Right atrium auricular region (tissue), 2 donors: Measurements from ENCODE around the gene WSB1. TPM values are rescaled to one million over a fixed set of nuclear protein-coding genes. Genes with fewer than 3 reads are reported as not detected.

ENCODE experiments used
- DNase-seq: peaks from one replicate; pipeline ENCODE4 v3.0.0-alpha.2; 2019; ENCODE audit warnings: low spot score
- H3K27ac ChIP-seq, 2 donors: fragments of 200-600 bp; sonication (generic); 1 replicate in 1 of 2; 2 replicates in 1 of 2; pipeline ENCODE4 v1.5.1; 2016 to 2019
- H3K27me3 ChIP-seq, 2 donors: fragments of 200-600 bp; sonication (generic); one replicate each; pipeline versions ENCODE4 v1.5.1 to v1.6.0; 2017 to 2019
- H3K36me3 ChIP-seq: fragments of 200-600 bp; sonication (generic); one replicate; pipeline ENCODE4 v1.5.1; 2016
- H3K4me1 ChIP-seq, 2 donors: fragments of 200-600 bp; sonication (generic); one replicate each; pipeline versions ENCODE4 v1.5.1 to v1.6.0; 2017 to 2019
- H3K4me3 ChIP-seq, 2 donors: fragments of 200-600 bp; sonication (generic); 1 replicate in 1 of 2; 2 replicates in 1 of 2; pipeline ENCODE4 v1.5.1; 2017 to 2019; ENCODE audit warnings: mild to moderate bottlenecking in 1 of 2, moderate library complexity in 1 of 2
- H3K9me3 ChIP-seq, 2 donors: fragments of 200-600 bp; sonication (generic); one replicate each; pipeline ENCODE4 v1.5.1; 2019
- CTCF ChIP-seq, 2 donors: fragments of 200-600 bp; sonication (generic); IDR thresholded peaks; one replicate each; pipeline ENCODE4 v1.5.1; 2019; ENCODE audit warnings: antibody characterized with exemption in 2 of 2
- total RNA-seq, 2 donors: library from RNA; depleted of rRNA; stranded (reverse); fragments of >200 nt; gene quantifications; one replicate each; pipeline ENCODE4 v1.1.0, GENCODE V29; 2016

WSB1 gene
- total RNA-seq, 2 donors from 2014 or later = 38.0 to 44.7 TPM

GRCh38 chr17:27315322-27315721, 21.4 kb downstream of the WSB1 start:
- Histone ChIP-seq H3K27ac (peak overlapping the region; percentile 74 to 78), H3K4me1 (peaks cover 0 to 32% of the 10 kb centered on the region in 2 donors), H3K4me3 (no peak overlapping the region), H3K36me3 (peaks cover 66% of the 10 kb centered on the region), H3K27me3 (no peaks in the 10 kb centered on the region), H3K9me3 (no peaks in the 10 kb centered on the region)
- peak; percentile 92 for DNase-seq
- TF ChIP-seq CTCF (IDR thresholded peaks at IDR 0.05) = no peak

- no peaks in the 10 kb centered on the region for H3K27me3 ChIP-seq
- DNase-seq = no peak
- peaks cover 60% of the 10 kb centered on the region for H3K36me3 ChIP-seq
- H3K4me3 ChIP-seq = no peak overlapping the region
- peaks cover 0 to 35% of the 10 kb centered on the region in 2 donors for H3K4me1 ChIP-seq
- TF ChIP-seq CTCF (IDR thresholded peaks at IDR 0.05) = no peak
- no peaks in the 10 kb centered on the region for H3K9me3 ChIP-seq
- H3K27ac ChIP-seq = peak overlapping the region; percentile 74 to 78
These were observed 22.0 kb downstream of the WSB1 start for GRCh38 chr17:27315796-27316465.

- Histone ChIP-seq H3K36me3 (peaks cover 38% of the 10 kb centered on the region), H3K9me3 (no peaks in the 10 kb centered on the region), H3K4me3 (no peak overlapping the region), H3K27ac (no peak overlapping the region), H3K27me3 (no peaks in the 10 kb centered on the region), H3K4me1 (peaks cover 0 to 40% of the 10 kb centered on the region in 2 donors)
- no peak for TF ChIP-seq CTCF (IDR thresholded peaks at IDR 0.05)
- DNase-seq = no peak
These were observed 24.3 kb downstream of the WSB1 start for GRCh38 chr17:27318228-27318627.

GRCh38 chr17:27318633-27319032, 24.7 kb downstream of the WSB1 start:
- H3K4me3 ChIP-seq = no peak overlapping the region
- peaks cover 34% of the 10 kb centered on the region for H3K36me3 ChIP-seq
- no peaks in the 10 kb centered on the region for H3K9me3 ChIP-seq
- TF ChIP-seq CTCF (IDR thresholded peaks at IDR 0.05) = no peak
- H3K4me1 ChIP-seq = peaks cover 0 to 44% of the 10 kb centered on the region in 2 donors
- H3K27me3 ChIP-seq = no peaks in the 10 kb centered on the region
- DNase-seq = no peak
- peak overlapping the region in 1 of 2 donors; percentile 55 for H3K27ac ChIP-seq

GRCh38 chr17:27319541-27320221, 25.8 kb downstream of the WSB1 start:
- H3K27me3 ChIP-seq = no peaks in the 10 kb centered on the region
- H3K27ac ChIP-seq = peak overlapping the region; percentile 55 to 63
- H3K4me1 ChIP-seq = peaks cover 0 to 54% of the 10 kb centered on the region in 2 donors
- TF ChIP-seq CTCF (IDR thresholded peaks at IDR 0.05) = no peak
- no peak overlapping the region for H3K4me3 ChIP-seq
- no peak for DNase-seq
- H3K36me3 ChIP-seq = peaks cover 24% of the 10 kb centered on the region
- H3K9me3 ChIP-seq = no peaks in the 10 kb centered on the region
